ENCODE data around the gene CNPY1. TPM values are rescaled to one million over a fixed set of nuclear protein-coding genes. Genes with fewer than 3 reads are reported as not detected.

Gene CNPY1
- total RNA-seq, 1 experiment from 2014 or later, result not detected

DNA sequence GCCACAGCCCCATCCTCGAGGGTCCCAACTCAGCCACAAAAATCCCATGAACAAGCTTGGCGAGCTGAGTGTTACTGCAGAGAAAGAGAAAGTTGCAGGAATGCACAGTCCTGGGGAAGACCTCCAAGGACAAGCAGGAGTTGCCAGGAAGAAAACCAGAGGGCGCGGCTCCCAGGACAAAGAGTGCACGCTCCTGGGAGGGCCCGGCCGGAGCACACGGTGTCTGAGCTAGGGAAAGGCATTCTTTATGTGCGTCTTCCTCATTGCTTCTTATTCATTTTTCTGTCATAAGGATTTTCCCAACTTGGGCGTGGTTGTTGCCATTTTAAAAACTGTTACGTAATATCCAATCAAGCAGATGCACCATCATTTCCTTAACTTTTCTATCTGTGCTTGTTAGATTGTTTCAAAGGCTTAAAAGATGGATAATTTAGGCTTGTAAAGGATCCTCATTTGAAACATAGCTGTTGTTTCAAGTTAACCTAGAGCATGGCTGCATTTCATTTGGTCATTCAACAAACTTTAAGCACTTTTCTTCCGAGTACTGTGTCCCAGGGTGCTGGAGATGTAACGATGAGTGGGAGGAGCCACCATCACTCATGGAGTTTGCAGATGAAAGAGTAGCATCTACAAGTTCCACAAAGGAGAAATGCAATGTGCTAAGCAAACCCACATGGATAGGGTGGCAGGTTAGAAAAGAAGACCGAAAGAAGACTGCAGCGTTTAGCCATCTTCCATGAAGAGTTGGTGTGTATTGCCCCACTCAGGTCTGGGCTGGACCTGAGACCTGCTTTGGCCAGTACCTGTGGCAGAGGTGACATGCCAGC lies 5.6 kb upstream of the CNPY1 start:
- no peaks in the 10 kb centered on the region; the same call in 1 of the 2 replicates for H3K27me3 ChIP-seq (ENCODE audit: insufficient read depth, low read length)
- H3K23ac ChIP-seq (ENCODE audit: insufficient read length, low read depth, low read length), result no peak overlapping the region
- Mint-ChIP-seq H3K4me1 (no peaks in the 10 kb centered on the region), H3K4me3 (no peak overlapping the region), H3K36me3 (ENCODE audit: insufficient read depth in 1 of 3, low read depth in 3 of 3) (no peaks in the 10 kb centered on the region), H3K27me3 (ENCODE audit: low read depth) (peaks cover 23% of the 10 kb centered on the region), H3K27ac (peak overlapping the region in 1 of 3 experiments; percentile 52; a peak in 1 of 7 replicates), H3K9me3 (peaks cover 0 to 4% of the 10 kb centered on the region in 2 experiments; a peak in 3 of 5 replicates)
- no peak overlapping the region for H2BK12ac ChIP-seq (ENCODE audit: insufficient read length, low read depth, low read length)
- no peak overlapping the region for H2AK5ac ChIP-seq (ENCODE audit: insufficient read length, low read length)
- H3K18ac ChIP-seq (ENCODE audit: insufficient read length, low read depth, low read length), result no peak overlapping the region
- H3K4ac ChIP-seq (ENCODE audit: low read depth, low read length), result no peak overlapping the region
- no peak overlapping the region for H2BK5ac ChIP-seq (ENCODE audit: insufficient read length, low read length)
- H3K79me1 ChIP-seq (ENCODE audit: insufficient read depth, low read depth, low read length, poor library complexity, severe bottlenecking), result no peaks in the 10 kb centered on the region
- no peak overlapping the region for H3K56ac ChIP-seq (ENCODE audit: insufficient read length, low read depth, low read length)
- H3K14ac ChIP-seq (ENCODE audit: insufficient read depth, low read length), result no peak overlapping the region
- no peaks in the 10 kb centered on the region for H4K20me1 ChIP-seq (ENCODE audit: control insufficient read depth, insufficient read depth, insufficient read length)
- DNase-seq, result no peak
- no peak for TF ChIP-seq CTCF (conservative IDR thresholded peaks at IDR 0.05)
- H3K4me1 ChIP-seq (ENCODE audit: insufficient read depth, low read length), result no peaks in the 10 kb centered on the region
- H2BK120ac ChIP-seq (ENCODE audit: low read depth, low read length, poor library complexity, severe bottlenecking), result no peak overlapping the region
- no peak overlapping the region for H3K4me2 ChIP-seq (ENCODE audit: insufficient read depth, insufficient read length, low read length)
- H3K27ac ChIP-seq (ENCODE audit: insufficient read length, low read depth, low read length), result no peak overlapping the region
- no peak overlapping the region for H4K8ac ChIP-seq (replicated peaks; ENCODE audit: insufficient read length, low read depth, low read length)
- H3T11ph ChIP-seq (ENCODE audit: low read length), result no peak overlapping the region
- H4K5ac ChIP-seq (ENCODE audit: insufficient read length, low read depth, low read length), result no peak overlapping the region
- H2BK15ac ChIP-seq (ENCODE audit: low read depth, low read length), result no peak overlapping the region
- H3K23me2 ChIP-seq (ENCODE audit: insufficient read length, low read depth, low read length, poor library complexity, severe bottlenecking), result no peaks in the 10 kb centered on the region
- no peaks in the 10 kb centered on the region for H3K9me3 ChIP-seq (ENCODE audit: control insufficient read depth, low read depth, low read length)
- H3K79me2 ChIP-seq (ENCODE audit: insufficient read depth, low read length), result no peaks in the 10 kb centered on the region
- no peak overlapping the region for H2BK20ac ChIP-seq (ENCODE audit: low read depth, low read length, poor library complexity, severe bottlenecking)
- WGBS (ENCODE audit: extremely low coverage, insufficient read length, low lambda C conversion rate), result no CpG with 5 or more reads among the region's 15 CpGs
- H4K91ac ChIP-seq (ENCODE audit: insufficient read length, low read depth, low read length), result no peak overlapping the region
- H3K9ac ChIP-seq (ENCODE audit: extremely low read depth, insufficient read length, low read length), result no peak overlapping the region
- H2AFZ ChIP-seq (ENCODE audit: low read length), result no peak overlapping the region

Data from H9 (cell line).